ENCODE data around the gene ANAPC10.

The ANAPC10 gene

DNA sequence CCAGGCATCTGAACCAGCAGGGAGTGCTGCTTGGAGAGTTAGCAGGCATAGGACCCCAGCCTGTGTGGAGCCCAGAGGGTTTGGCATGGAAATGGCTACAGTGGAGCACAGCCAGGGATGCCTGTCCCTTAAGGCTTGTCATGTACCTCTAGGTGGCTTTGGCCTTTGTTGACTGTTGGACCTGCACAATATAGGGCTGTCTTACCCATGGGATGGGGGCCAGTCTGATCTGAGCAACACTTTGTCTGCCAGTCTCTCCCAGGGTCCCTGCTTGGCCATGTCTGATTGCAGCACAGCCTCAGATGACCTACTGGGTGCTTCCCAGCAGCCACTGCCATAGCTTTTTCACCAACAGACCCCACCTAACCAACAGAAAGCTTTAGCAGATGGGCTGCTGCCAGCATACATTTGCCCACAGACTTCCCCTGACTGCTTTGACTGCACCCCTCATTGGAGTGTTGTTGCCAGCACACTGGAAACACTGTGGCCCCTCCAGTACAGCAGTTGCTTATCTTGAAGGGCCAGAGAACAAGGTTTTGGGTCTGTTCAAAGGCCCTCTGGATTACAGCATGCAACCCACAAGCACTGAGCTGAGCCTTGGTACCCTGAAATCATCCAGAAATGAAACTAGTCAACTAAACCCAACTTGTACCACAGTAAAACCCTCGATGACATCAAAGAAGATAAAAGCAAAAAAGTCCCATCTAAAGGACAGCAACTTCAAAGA, 22.1 kb downstream of the ANAPC10 start:
- Histone ChIP-seq H3K4me3 (ENCODE audit: low read length) (no peak overlapping the region), H3K9me2 (replicated peaks; ENCODE audit: control insufficient read depth, low read length) (no peaks in the 10 kb centered on the region), H3K36me3 (ENCODE audit: control insufficient read depth, low read length) (peaks cover 39% of the 10 kb centered on the region), H3K9me3 (ENCODE audit: control insufficient read depth, insufficient read depth, low read length) (no peaks in the 10 kb centered on the region), H3K27ac (ENCODE audit: low read depth, low read length) (no peak overlapping the region), H3F3A (ENCODE audit: control insufficient read depth, insufficient read depth) (peaks cover 2% of the 10 kb centered on the region; the same call in 1 of the 2 replicates), H4K20me1 (ENCODE audit: control insufficient read depth, insufficient read depth, low read depth, low read length) (no peaks in the 10 kb centered on the region), H3K4me1 (ENCODE audit: control insufficient read depth, low read length) (no peaks in the 10 kb centered on the region), H3K79me2 (ENCODE audit: control insufficient read depth, low read length) (peaks cover 33% of the 10 kb centered on the region), H3K4me2 (ENCODE audit: low read length) (no peak overlapping the region), H3K27me3 (ENCODE audit: control insufficient read depth, low read length) (no peaks in the 10 kb centered on the region)
- TF ChIP-seq, protein P1, sequence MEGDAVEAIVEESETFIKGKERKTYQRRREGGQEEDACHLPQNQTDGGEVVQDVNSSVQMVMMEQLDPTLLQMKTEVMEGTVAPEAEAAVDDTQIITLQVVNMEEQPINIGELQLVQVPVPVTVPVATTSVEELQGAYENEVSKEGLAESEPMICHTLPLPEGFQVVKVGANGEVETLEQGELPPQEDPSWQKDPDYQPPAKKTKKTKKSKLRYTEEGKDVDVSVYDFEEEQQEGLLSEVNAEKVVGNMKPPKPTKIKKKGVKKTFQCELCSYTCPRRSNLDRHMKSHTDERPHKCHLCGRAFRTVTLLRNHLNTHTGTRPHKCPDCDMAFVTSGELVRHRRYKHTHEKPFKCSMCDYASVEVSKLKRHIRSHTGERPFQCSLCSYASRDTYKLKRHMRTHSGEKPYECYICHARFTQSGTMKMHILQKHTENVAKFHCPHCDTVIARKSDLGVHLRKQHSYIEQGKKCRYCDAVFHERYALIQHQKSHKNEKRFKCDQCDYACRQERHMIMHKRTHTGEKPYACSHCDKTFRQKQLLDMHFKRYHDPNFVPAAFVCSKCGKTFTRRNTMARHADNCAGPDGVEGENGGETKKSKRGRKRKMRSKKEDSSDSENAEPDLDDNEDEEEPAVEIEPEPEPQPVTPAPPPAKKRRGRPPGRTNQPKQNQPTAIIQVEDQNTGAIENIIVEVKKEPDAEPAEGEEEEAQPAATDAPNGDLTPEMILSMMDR (IDR thresholded peaks at IDR 0.05; ENCODE audit: low read depth, low read length, poor library complexity, severe bottlenecking), result no peak
- no peak for TF ChIP-seq EZH2phosphoT487 (IDR thresholded peaks at IDR 0.05; ENCODE audit: borderline replicate concordance, low read length)

DNA sequence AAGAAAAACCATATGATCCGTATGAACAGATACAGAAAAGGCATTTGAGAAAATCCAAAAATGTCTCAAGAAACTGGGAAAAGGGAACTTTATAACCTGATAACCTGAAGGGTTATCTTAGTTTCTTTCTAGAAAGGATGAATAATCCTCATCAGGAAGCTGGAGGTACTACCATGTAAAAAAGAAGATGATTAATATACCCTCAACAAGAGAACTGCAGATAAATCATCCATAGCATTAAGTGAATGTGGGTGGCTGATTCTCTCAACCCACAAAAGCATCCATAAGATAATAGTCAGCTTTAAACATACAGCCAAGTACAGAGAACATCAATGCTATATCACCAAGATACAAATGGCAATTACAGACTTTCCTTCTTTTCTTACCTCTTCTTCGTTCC, 26.4 kb downstream of the ANAPC10 start:
- Histone ChIP-seq H3K27ac (ENCODE audit: low read depth, low read length) (no peak overlapping the region), H3K4me3 (ENCODE audit: low read length) (no peak overlapping the region), H4K20me1 (ENCODE audit: control insufficient read depth, insufficient read depth, low read depth, low read length) (no peaks in the 10 kb centered on the region), H3F3A (ENCODE audit: control insufficient read depth, insufficient read depth) (peaks cover 2% of the 10 kb centered on the region; the same call in 1 of the 2 replicates), H3K36me3 (ENCODE audit: control insufficient read depth, low read length) (peaks cover 14% of the 10 kb centered on the region), H3K4me1 (ENCODE audit: control insufficient read depth, low read length) (no peaks in the 10 kb centered on the region), H3K9me2 (replicated peaks; ENCODE audit: control insufficient read depth, low read length) (no peaks in the 10 kb centered on the region), H3K4me2 (ENCODE audit: low read length) (no peak overlapping the region), H3K79me2 (ENCODE audit: control insufficient read depth, low read length) (peaks cover 7% of the 10 kb centered on the region), H3K27me3 (ENCODE audit: control insufficient read depth, low read length) (no peaks in the 10 kb centered on the region), H3K9me3 (ENCODE audit: control insufficient read depth, insufficient read depth, low read length) (no peaks in the 10 kb centered on the region)
- TF ChIP-seq, protein P1 (IDR thresholded peaks at IDR 0.05; ENCODE audit: low read depth, low read length, poor library complexity, severe bottlenecking), result no peak
- TF ChIP-seq EZH2phosphoT487 (IDR thresholded peaks at IDR 0.05; ENCODE audit: borderline replicate concordance, low read length), result no peak

DNA sequence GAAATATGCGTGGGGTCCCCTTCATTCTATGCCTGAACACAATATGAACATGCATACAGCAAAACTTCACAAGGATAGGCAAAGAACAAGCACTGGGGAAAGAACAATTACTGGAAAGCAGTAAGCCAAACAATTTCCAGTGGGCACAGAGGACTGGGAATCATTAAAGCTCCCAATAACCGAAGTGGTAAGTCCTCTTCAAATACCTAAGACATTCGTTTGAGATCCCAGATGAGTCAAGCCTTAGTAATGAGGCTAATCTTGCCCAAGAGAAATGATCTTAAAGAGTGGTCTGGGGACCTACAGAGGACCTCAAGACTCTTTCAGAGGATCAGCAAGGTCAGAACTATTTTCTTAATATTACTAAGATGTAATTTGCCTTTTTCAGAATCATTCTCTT, 28.6 kb downstream of the ANAPC10 start:
- H3K27me3 ChIP-seq (ENCODE audit: control insufficient read depth, low read length), result no peaks in the 10 kb centered on the region
- H4K20me1 ChIP-seq (ENCODE audit: control insufficient read depth, insufficient read depth, low read depth, low read length), result no peaks in the 10 kb centered on the region
- H3K9me3 ChIP-seq (ENCODE audit: control insufficient read depth, insufficient read depth, low read length), result no peaks in the 10 kb centered on the region
- TF ChIP-seq, protein P1 (IDR thresholded peaks at IDR 0.05; ENCODE audit: low read depth, low read length, poor library complexity, severe bottlenecking), result no peak
- no peak for TF ChIP-seq EZH2phosphoT487 (IDR thresholded peaks at IDR 0.05; ENCODE audit: borderline replicate concordance, low read length)
- H3K27ac ChIP-seq (ENCODE audit: low read depth, low read length), result no peak overlapping the region
- H3K4me3 ChIP-seq (ENCODE audit: low read length), result no peak overlapping the region
- no peaks in the 10 kb centered on the region for H3K4me1 ChIP-seq (ENCODE audit: control insufficient read depth, low read length)
- no peaks in the 10 kb centered on the region for H3K9me2 ChIP-seq (replicated peaks; ENCODE audit: control insufficient read depth, low read length)
- no peaks in the 10 kb centered on the region for H3K79me2 ChIP-seq (ENCODE audit: control insufficient read depth, low read length)
- peaks cover 2% of the 10 kb centered on the region; the same call in 1 of the 2 replicates for H3F3A ChIP-seq (ENCODE audit: control insufficient read depth, insufficient read depth)
- H3K4me2 ChIP-seq (ENCODE audit: low read length), result no peak overlapping the region
- peaks cover 3% of the 10 kb centered on the region; the same call in 1 of the 2 replicates for H3K36me3 ChIP-seq (ENCODE audit: control insufficient read depth, low read length)

All from DOHH2 (cell line).